OCI-LY7 (cell line): ENCODE data around the gene DUOXA1. TPM values are rescaled to one million over a fixed set of nuclear protein-coding genes. Genes with fewer than 3 reads are reported as not detected.

Experiments
- BruUV-seq: library from RNA; stranded (reverse); fragments of 400-500 nt; replicated peaks from 2 replicates; lab custom pipeline; 2021; lab: Mats Ljungman, UMichigan
- CTCF ChIA-PET: fragments of 300-600 bp; sonication (Branson Sonifier 250); formaldehyde crosslinking; loops from one replicate; lab custom pipeline; 2022; ENCODE audit warnings: antibody characterized with exemption; ENCODE audit not compliant: unreplicated experiment; lab: Charles Lee
- POLR2A ChIA-PET: fragments of 300-600 bp; sonication (Branson Sonifier 250); formaldehyde crosslinking; loops from one replicate; lab custom pipeline; 2022; ENCODE audit warnings: antibody characterized with exemption; lab: Charles Lee
- DNase-seq: peaks from one replicate; pipeline ENCODE4 v3.0.0-alpha.2; 2015; ENCODE audit warnings: low spot score
- H2AFZ ChIP-seq: fragments of 200-600 bp; sonication (generic), shearing (Covaris generic); 2 replicates; pipeline ENCODE4 v1.6.1; 2014; ENCODE audit warnings: mild to moderate bottlenecking, antibody characterized with exemption, low read length, moderate library complexity
- H3K27ac ChIP-seq: fragments of 200-600 bp; sonication (generic); 2 replicates; pipeline ENCODE4 v1.5.1; 2014; ENCODE audit warnings: mixed run types, low read depth, mild to moderate bottlenecking, moderate library complexity, low read length, inconsistent platforms; ENCODE audit not compliant: poor library complexity, severe bottlenecking
- H3K36me3 ChIP-seq: fragments of 200-600 bp; sonication (generic); 2 replicates; pipeline ENCODE4 v1.6.1; 2014; ENCODE audit warnings: mild to moderate bottlenecking, antibody characterized with exemption, low read length, moderate library complexity, mixed read lengths; ENCODE audit not compliant: insufficient read depth
- H3K4me1 ChIP-seq: fragments of 200-600 bp; sonication (generic); 2 replicates; pipeline ENCODE4 v1.5.1; 2014; ENCODE audit warnings: mild to moderate bottlenecking, low read length; ENCODE audit not compliant: insufficient read depth, poor library complexity, severe bottlenecking
- H3K4me2 ChIP-seq: fragments of 200-600 bp; sonication (generic); 2 replicates; pipeline ENCODE4 v1.6.1; 2014; ENCODE audit warnings: mild to moderate bottlenecking, low read length
- H3K4me3 ChIP-seq: fragments of 200-600 bp; sonication (generic); 2 replicates; pipeline ENCODE4 v1.5.1; 2014; ENCODE audit warnings: mild to moderate bottlenecking, low read depth, low read length; ENCODE audit not compliant: poor library complexity, severe bottlenecking
- H3K79me2 ChIP-seq: fragments of 200-600 bp; sonication (generic); 2 replicates; pipeline ENCODE4 v1.6.1; 2016; ENCODE audit warnings: low read depth, mild to moderate bottlenecking, low read length, moderate library complexity, mixed read lengths; ENCODE audit not compliant: insufficient read depth
- H3K9me2 ChIP-seq: fragments of 200-600 bp; sonication (generic); 2 replicates; pipeline ENCODE4 v1.6.1; 2016; ENCODE audit warnings: mild to moderate bottlenecking, low read length, mixed read lengths; ENCODE audit not compliant: insufficient read depth
- H3K9me3 ChIP-seq: fragments of 200-600 bp; sonication (generic); 2 replicates; pipeline ENCODE4 v1.6.1; 2014; ENCODE audit warnings: mild to moderate bottlenecking, mixed run types, low read length, mixed read lengths
- H4K20me1 ChIP-seq: fragments of 200-600 bp; sonication (generic); 2 replicates; pipeline ENCODE4 v1.6.1; 2014; ENCODE audit warnings: mild to moderate bottlenecking, antibody characterized with exemption, low read length, moderate library complexity, mixed read lengths; ENCODE audit not compliant: insufficient read depth
- CTCF ChIP-seq: fragments of 200-600 bp; sonication (generic); conservative IDR thresholded peaks from 2 replicates; pipeline ENCODE4 v1.5.1; 2014; ENCODE audit warnings: mild to moderate bottlenecking, antibody characterized with exemption, low read length, moderate library complexity, mixed read lengths
- EZH2phosphoT487 ChIP-seq: fragments of 200-600 bp; sonication (generic); IDR thresholded peaks from 2 replicates; pipeline ENCODE4 v1.6.1; 2018; ENCODE audit warnings: low read depth, borderline replicate concordance, mild to moderate bottlenecking, mixed run types, antibody characterized with exemption, low read length, moderate library complexity, mixed read lengths
- intact Hi-C: fragments of 100-400 bp; cut with micrococcal nuclease; formaldehyde crosslinking; loops from one replicate; pipeline ENCODE4 v1.10.0; 2022; ENCODE audit not compliant: unreplicated experiment
- total RNA-seq, 2 experiments: library from RNA; depleted of rRNA in 1 of 2; stranded (reverse); fragments of >200 nt in 1 of 2; shearing (Covaris generic) in 1 of 2; gene quantifications; 2 replicates each; pipeline ENCODE4 v1.2.3, GENCODE V29; 2014 to 2022

DUOXA1 gene
- total RNA-seq, 2 experiments from 2014 or later: not detected

GRCh38 chr15:45143056-45143455 is 13.4 kb upstream of the DUOXA1 start:
- no peak overlapping the region for H3K4me3 ChIP-seq
- H3K79me2 ChIP-seq: no peaks in the 10 kb centered on the region
- H4K20me1 ChIP-seq: no peaks in the 10 kb centered on the region
- DNase-seq: no peak
- TF ChIP-seq CTCF: no peak
- TF ChIP-seq EZH2phosphoT487: no peak
- ChIA-PET POLR2A (no interaction called here), CTCF (no interaction called here)
- H3K4me2 ChIP-seq: no peak overlapping the region
- no peak overlapping the region for H2AFZ ChIP-seq
- no peaks in the 10 kb centered on the region for H3K9me2 ChIP-seq
- intact Hi-C loops: no loop called here
- no peak overlapping the region for H3K27ac ChIP-seq
- H3K9me3 ChIP-seq: no peaks in the 10 kb centered on the region
- no peaks in the 10 kb centered on the region for H3K36me3 ChIP-seq
- no TSS peak for BruUV-seq
- H3K4me1 ChIP-seq: no peaks in the 10 kb centered on the region

GRCh38 chr15:45141386-45141785 is 11.7 kb upstream of the DUOXA1 start:
- DNase-seq: no peak
- Histone ChIP-seq H3K27ac (no peak overlapping the region), H3K4me1 (no peaks in the 10 kb centered on the region), H3K4me2 (no peak overlapping the region), H3K79me2 (no peaks in the 10 kb centered on the region), H2AFZ (no peak overlapping the region), H3K9me3 (no peaks in the 10 kb centered on the region), H3K36me3 (no peaks in the 10 kb centered on the region), H4K20me1 (no peaks in the 10 kb centered on the region), H3K9me2 (no peaks in the 10 kb centered on the region), H3K4me3 (no peak overlapping the region)
- intact Hi-C loops: no loop called here
- no TSS peak for BruUV-seq
- TF ChIP-seq CTCF (no peak), EZH2phosphoT487 (no peak)
- ChIA-PET CTCF (no interaction called here), POLR2A (no interaction called here)

GRCh38 chr15:45140557-45141250 is 11.0 kb upstream of the DUOXA1 start:
- intact Hi-C loops: no loop called here
- no peaks in the 10 kb centered on the region for H3K79me2 ChIP-seq
- BruUV-seq: no TSS peak
- H3K27ac ChIP-seq: no peak overlapping the region
- ChIA-PET CTCF (no interaction called here), POLR2A (no interaction called here)
- H4K20me1 ChIP-seq: no peaks in the 10 kb centered on the region
- no peaks in the 10 kb centered on the region for H3K4me1 ChIP-seq
- H3K4me2 ChIP-seq: no peak overlapping the region
- H3K9me2 ChIP-seq: no peaks in the 10 kb centered on the region
- no peak for TF ChIP-seq EZH2phosphoT487
- TF ChIP-seq CTCF: no peak
- no peaks in the 10 kb centered on the region for H3K9me3 ChIP-seq
- no peaks in the 10 kb centered on the region for H3K36me3 ChIP-seq
- H3K4me3 ChIP-seq: no peak overlapping the region
- H2AFZ ChIP-seq: no peak overlapping the region
- DNase-seq: no peak
